T-helper 17 cell (primary cell): ENCODE measurements around the gene MACROD2. TPM values are rescaled to one million over a fixed set of nuclear protein-coding genes. Genes with fewer than 3 reads are reported as not detected.
"Not testable (repeated sequence)": the region's sequence is repeated elsewhere in the genome, so short reads cannot be mapped to it uniquely, and the experiment has no call there.

Source experiments
- ATAC-seq: fragments of 150-1000 bp; cut with Tn5 transposase; 2 replicates; pipeline ENCODE4 v1.10.0; 2021; ENCODE audit warnings: mild to moderate bottlenecking, moderate library complexity
- DNase-seq, 3 donors: peaks; one replicate each; pipeline versions ENCODE4 v3.0.0 to v3.0.0-alpha.2; 2020 to 2021
- H3K9me3 ChIP-seq: one replicate; pipeline ENCODE4 v1.7.0; 2013; ENCODE audit warnings: low read length, mild to moderate bottlenecking; ENCODE audit not compliant: control insufficient read depth, poor library complexity, severe bottlenecking
- H3K27ac Mint-ChIP-seq: one replicate; pipeline ENCODE4 v1.8.0; 2022; ENCODE audit warnings: mild to moderate bottlenecking, moderate library complexity, mixed read lengths
- H3K27me3 Mint-ChIP-seq: one replicate; pipeline ENCODE4 v1.8.0; 2022; ENCODE audit warnings: mixed read lengths
- H3K36me3 Mint-ChIP-seq: one replicate; pipeline ENCODE4 v1.8.0; 2022; ENCODE audit warnings: low read depth, mixed read lengths
- H3K4me1 Mint-ChIP-seq: one replicate; pipeline ENCODE4 v1.8.0; 2022; ENCODE audit warnings: mild to moderate bottlenecking, mixed read lengths
- H3K4me3 Mint-ChIP-seq: one replicate; pipeline ENCODE4 v1.8.0; 2022; ENCODE audit warnings: mild to moderate bottlenecking, moderate library complexity, mixed read lengths
- total RNA-seq, 4 donors: library from RNA in 2 of 4; stranded (reverse) in 2 of 4; gene quantifications; one replicate each; pipeline ENCODE4 v1.2.3 and lab custom pipeline; 2022 to 2026

MACROD2 gene
- total RNA-seq, 2 donors from 2014 or later: 0.85 TPM; not detected in 1

- Mint-ChIP-seq H3K27ac (no peak overlapping the region), H3K4me1 (no peaks in the 10 kb centered on the region), H3K27me3 (no peaks in the 10 kb centered on the region), H3K4me3 (no peak overlapping the region), H3K36me3 (no peaks in the 10 kb centered on the region)
- no peaks in the 10 kb centered on the region for H3K9me3 ChIP-seq
- no peak for ATAC-seq
- DNase-seq: no peak
Observed at GRCh38 chr20:14210146-14210545, 214.8 kb downstream of the MACROD2 start.

DNA sequence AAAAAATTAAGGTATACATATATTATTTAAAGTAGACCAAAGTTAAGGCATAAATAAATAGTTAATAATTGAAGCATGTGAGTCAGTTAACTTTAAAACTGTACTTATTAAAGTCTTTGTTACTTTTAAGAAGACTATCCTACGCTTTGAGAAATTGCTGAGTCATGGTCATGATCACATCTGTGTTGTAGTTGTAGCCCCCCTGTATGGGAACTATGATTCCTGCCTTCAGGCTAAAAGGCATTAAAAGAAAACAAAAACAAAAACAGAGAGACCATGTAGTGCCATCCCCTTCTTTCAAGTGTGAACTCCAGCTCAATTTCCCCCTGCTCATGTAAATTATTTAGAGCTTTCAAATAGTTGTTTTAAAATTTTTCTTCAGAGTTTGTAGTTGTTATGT, 218.7 kb downstream of the MACROD2 start:
- DNase-seq: no peak
- Mint-ChIP-seq H3K4me1 (no peaks in the 10 kb centered on the region), H3K36me3 (no peaks in the 10 kb centered on the region), H3K27me3 (no peaks in the 10 kb centered on the region), H3K27ac (no peak overlapping the region), H3K4me3 (no peak overlapping the region)
- H3K9me3 ChIP-seq: no peaks in the 10 kb centered on the region
- ATAC-seq: no peak

DNA sequence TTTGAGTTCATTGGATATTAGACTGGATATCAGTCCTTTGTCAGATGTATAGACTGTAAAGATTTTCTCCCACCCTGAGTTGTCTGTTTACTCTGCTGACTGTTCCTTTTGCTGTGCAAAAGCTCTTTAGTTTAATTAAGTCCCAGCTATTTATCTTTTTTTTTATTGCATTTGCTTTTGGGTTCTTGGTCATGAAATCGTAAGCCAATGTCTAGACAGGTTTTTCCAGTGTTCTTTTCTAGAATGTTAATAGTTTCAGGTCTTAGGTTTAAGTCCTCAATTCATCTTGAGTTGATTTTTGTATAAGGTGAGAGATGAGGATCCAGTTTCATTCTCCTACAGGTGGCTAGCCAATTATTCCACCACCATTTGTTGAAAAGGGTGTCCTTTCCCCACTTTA, 220.6 kb downstream of the MACROD2 start:
- not testable (repeated sequence) for DNase-seq, ATAC-seq

GRCh38 chr20:14219801-14220461, 224.6 kb downstream of the MACROD2 start:
- H3K27me3 Mint-ChIP-seq: no peaks in the 10 kb centered on the region
- DNase-seq (no peak), ATAC-seq (no peak)
- no peaks in the 10 kb centered on the region for H3K4me1 Mint-ChIP-seq
- H3K4me3 Mint-ChIP-seq: no peak overlapping the region
- no peaks in the 10 kb centered on the region for H3K36me3 Mint-ChIP-seq
- H3K9me3 ChIP-seq: no peaks in the 10 kb centered on the region
- no peak overlapping the region for H3K27ac Mint-ChIP-seq

More for the DNA sequence above, 220.6 kb downstream of the MACROD2 start:
- H3K36me3 Mint-ChIP-seq, H3K9me3 ChIP-seq, H3K4me1 Mint-ChIP-seq, H3K4me3 Mint-ChIP-seq, H3K27me3 Mint-ChIP-seq, H3K27ac Mint-ChIP-seq: not testable (repeated sequence)

- DNase-seq (no peak), ATAC-seq (no peak)
- Mint-ChIP-seq H3K27me3 (no peaks in the 10 kb centered on the region), H3K4me1 (no peaks in the 10 kb centered on the region), H3K36me3 (no peaks in the 10 kb centered on the region), H3K27ac (no peak overlapping the region), H3K4me3 (no peak overlapping the region)
- H3K9me3 ChIP-seq: no peaks in the 10 kb centered on the region
Observed at GRCh38 chr20:14220986-14221385, 225.7 kb downstream of the MACROD2 start.

- Mint-ChIP-seq H3K4me3 (no peak overlapping the region), H3K27ac (no peak overlapping the region), H3K27me3 (no peaks in the 10 kb centered on the region), H3K36me3 (no peaks in the 10 kb centered on the region), H3K4me1 (no peaks in the 10 kb centered on the region)
- no peak for DNase-seq
- no peak for ATAC-seq
- no peaks in the 10 kb centered on the region for H3K9me3 ChIP-seq
Observed at GRCh38 chr20:14223806-14224205, 228.5 kb downstream of the MACROD2 start.

DNA sequence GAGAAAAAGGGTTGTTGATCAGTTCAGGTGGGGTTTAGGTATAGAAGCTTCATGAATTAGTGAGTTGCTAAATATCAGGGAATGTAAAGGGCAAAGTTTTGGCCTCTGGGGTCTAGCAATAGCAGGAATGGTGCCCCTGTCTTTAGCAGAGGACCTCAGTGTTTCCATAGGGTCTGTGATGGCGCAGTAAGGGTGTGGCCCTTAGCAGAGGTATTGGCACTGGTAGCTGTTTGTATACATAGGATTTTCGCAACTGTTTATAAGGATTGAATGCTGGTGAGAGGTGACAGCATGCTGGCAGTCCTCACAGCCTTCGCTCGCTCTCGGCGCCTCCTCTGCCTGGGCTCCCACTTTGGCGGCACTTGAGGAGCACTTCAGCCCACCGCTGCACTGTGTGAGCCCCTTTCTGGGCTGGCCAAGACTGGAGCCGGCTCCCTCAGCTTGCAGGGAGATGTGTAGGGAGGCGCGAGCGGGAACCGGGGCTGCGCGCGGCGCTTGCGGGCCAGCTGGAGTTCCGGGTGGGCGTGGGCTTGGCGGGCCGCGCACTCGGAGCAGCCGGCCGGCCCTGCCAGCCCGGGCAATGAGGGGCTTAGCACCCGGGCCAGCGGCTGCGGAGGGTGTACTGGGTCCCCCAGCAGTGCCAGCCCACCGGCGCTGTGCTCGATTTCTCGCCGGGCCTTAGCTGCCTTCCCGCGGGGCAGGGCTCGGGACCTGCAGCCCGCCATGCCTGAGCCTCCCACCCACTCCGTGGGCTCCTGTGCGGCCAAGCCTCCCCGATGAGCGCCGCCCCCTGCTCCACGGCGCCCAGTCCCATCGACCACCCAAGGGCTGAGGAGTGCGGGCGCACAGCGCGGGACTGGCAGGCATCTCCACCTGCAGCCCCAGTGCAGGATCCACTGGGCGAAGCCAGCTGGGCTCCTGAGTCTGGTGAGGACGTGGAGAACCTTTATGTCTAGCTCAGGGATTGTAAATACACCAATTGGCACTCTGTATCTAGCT, 231.0 kb downstream of the MACROD2 start:
- not testable (repeated sequence) for H3K4me3 Mint-ChIP-seq, H3K9me3 ChIP-seq, ATAC-seq, H3K4me1 Mint-ChIP-seq, DNase-seq, H3K27me3 Mint-ChIP-seq, H3K36me3 Mint-ChIP-seq, H3K27ac Mint-ChIP-seq

DNA sequence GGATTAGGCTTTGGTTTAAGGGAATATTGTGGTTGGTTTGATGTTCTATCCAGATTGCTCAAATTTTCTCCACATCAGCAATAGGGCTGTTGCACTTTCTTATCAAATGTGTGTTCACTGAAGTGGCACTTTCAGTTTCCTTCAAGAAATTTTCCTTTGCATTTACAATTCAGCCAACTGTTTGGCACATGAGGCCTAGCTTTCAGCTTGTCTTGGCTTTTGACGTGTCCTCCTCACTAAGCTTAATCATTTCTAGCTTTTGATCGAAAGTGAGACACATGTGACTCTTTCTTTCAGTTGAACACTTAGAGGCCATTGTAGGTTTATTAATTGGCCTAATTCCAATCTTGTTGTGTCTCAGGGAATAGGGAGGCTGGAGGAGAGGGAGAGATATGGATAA, 237.3 kb downstream of the MACROD2 start:
- ATAC-seq (no peak), DNase-seq (no peak)
- Mint-ChIP-seq H3K4me1 (no peaks in the 10 kb centered on the region), H3K27ac (no peak overlapping the region), H3K27me3 (no peaks in the 10 kb centered on the region), H3K36me3 (no peaks in the 10 kb centered on the region), H3K4me3 (no peak overlapping the region)
- no peaks in the 10 kb centered on the region for H3K9me3 ChIP-seq

DNA sequence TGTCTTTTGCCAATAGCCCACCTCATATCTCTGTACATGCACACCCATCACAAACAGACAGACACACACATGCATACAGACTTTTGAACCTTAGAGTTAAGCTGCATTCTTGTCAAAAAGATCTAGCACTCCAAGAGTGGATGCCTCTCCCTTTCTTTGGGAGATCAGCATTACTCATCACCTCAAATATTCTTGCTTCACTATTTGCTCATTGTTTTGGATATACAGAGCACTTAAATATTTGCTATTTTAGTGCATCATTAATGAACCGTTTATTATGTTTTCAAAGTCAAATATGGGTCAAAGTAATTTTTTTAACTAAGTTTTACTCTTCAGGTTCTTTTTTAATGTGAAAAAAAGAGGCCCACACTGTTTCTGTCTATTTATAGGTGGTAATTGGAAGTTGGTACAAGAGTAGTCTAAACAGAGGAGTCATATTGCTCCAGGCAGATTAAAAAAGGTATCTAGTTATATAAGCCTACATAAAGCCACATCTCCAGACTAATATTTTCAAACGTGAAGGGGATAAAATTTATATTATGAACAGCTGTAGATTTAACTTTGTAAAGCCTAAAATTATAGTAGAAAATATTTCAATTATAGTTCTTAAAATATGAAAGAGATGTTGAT, 239.5 kb downstream of the MACROD2 start:
- Mint-ChIP-seq H3K4me1 (no peaks in the 10 kb centered on the region), H3K27me3 (no peaks in the 10 kb centered on the region), H3K4me3 (no peak overlapping the region), H3K27ac (no peak overlapping the region), H3K36me3 (no peaks in the 10 kb centered on the region)
- DNase-seq: no peak
- no peak for ATAC-seq
- H3K9me3 ChIP-seq: no peaks in the 10 kb centered on the region

- no peak overlapping the region for H3K27ac Mint-ChIP-seq
- H3K4me3 Mint-ChIP-seq: no peak overlapping the region
- no peaks in the 10 kb centered on the region for H3K9me3 ChIP-seq
- ATAC-seq (no peak), DNase-seq (no peak)
- no peaks in the 10 kb centered on the region for H3K36me3 Mint-ChIP-seq
- H3K27me3 Mint-ChIP-seq: no peaks in the 10 kb centered on the region
- H3K4me1 Mint-ChIP-seq: no peaks in the 10 kb centered on the region
Observed at GRCh38 chr20:14235355-14235754, 240.0 kb downstream of the MACROD2 start.

GRCh38 chr20:14245368-14245970, 250.2 kb downstream of the MACROD2 start:
- DNase-seq (no peak), ATAC-seq (no peak)
- no peak overlapping the region for H3K4me3 Mint-ChIP-seq
- H3K36me3 Mint-ChIP-seq: no peaks in the 10 kb centered on the region
- H3K27me3 Mint-ChIP-seq: no peaks in the 10 kb centered on the region
- H3K4me1 Mint-ChIP-seq: no peaks in the 10 kb centered on the region
- H3K27ac Mint-ChIP-seq: no peak overlapping the region
- H3K9me3 ChIP-seq: no peaks in the 10 kb centered on the region

GRCh38 chr20:14259689-14260088, 264.4 kb downstream of the MACROD2 start:
- Mint-ChIP-seq H3K27ac (no peak overlapping the region), H3K4me1 (no peaks in the 10 kb centered on the region), H3K27me3 (no peaks in the 10 kb centered on the region), H3K4me3 (no peak overlapping the region), H3K36me3 (no peaks in the 10 kb centered on the region)
- H3K9me3 ChIP-seq: peaks cover 3% of the 10 kb centered on the region
- DNase-seq (no peak), ATAC-seq (no peak)

- Mint-ChIP-seq H3K27me3 (no peaks in the 10 kb centered on the region), H3K27ac (no peak overlapping the region), H3K36me3 (no peaks in the 10 kb centered on the region)
Observed at GRCh38 chr20:14260367-14260766, 265.1 kb downstream of the MACROD2 start.

More at GRCh38 chr20:14260367-14260766, 265.1 kb downstream of the MACROD2 start:
- DNase-seq (no peak), ATAC-seq (no peak)
- Mint-ChIP-seq H3K4me1 (no peaks in the 10 kb centered on the region), H3K4me3 (no peak overlapping the region)
- peaks cover 3% of the 10 kb centered on the region for H3K9me3 ChIP-seq
